ENCODE results near the gene SNRPA1. TPM values are rescaled to one million over a fixed set of nuclear protein-coding genes. Genes with fewer than 3 reads are reported as not detected.

Gene SNRPA1
- total and polyA plus RNA-seq, 9 of the 15 experiments (the other 6 are each of a cell fraction or from before 2014, with no cell fraction given) = 62.7 to 245 (median 189) TPM

- TF ChIP-seq ZNF174 (CRISPR knock-in tag; IDR thresholded peaks at IDR 0.05) (no peak), HNRNPK (IDR thresholded peaks at IDR 0.05; ENCODE audit: low read depth, low read length, poor library complexity, severe bottlenecking) (no peak), SMAD2 (IDR thresholded peaks at IDR 0.05; ENCODE audit: low read depth, low read length) (no peak), KHSRP (IDR thresholded peaks at IDR 0.05) (no peak), ZNF143 (CRISPR knock-in tag; IDR thresholded peaks at IDR 0.05) (peak; percentile 91), ELF2 (CRISPR knock-in tag; IDR thresholded peaks at IDR 0.05) (peak; percentile 90), E2F3 (CRISPR knock-in tag; IDR thresholded peaks at IDR 0.05) (peak; percentile 91), CCAR2 (IDR thresholded peaks at IDR 0.05; ENCODE audit: low read depth, low read length) (no peak), TCF3 (CRISPR knock-in tag; IDR thresholded peaks at IDR 0.05) (peak; percentile 33; the same call in 1 of the 2 replicates), CHD7 (IDR thresholded peaks at IDR 0.05; ENCODE audit: low read depth, low read length) (no peak), ELK1 (CRISPR knock-in tag; IDR thresholded peaks at IDR 0.05) (no peak), CHD2 (IDR thresholded peaks at IDR 0.05; ENCODE audit: low read depth, low read length) (no peak; the same call in 1 of the 2 replicates), SREBF2 (CRISPR knock-in tag; IDR thresholded peaks at IDR 0.05) (no peak), ZNF655 (CRISPR knock-in tag; IDR thresholded peaks at IDR 0.05) (no peak), NCOA1 (IDR thresholded peaks at IDR 0.05; ENCODE audit: low read depth) (0 out of 2 replicates have a peak, but pooled peaks have one; percentile 34)
These were observed at the start of gene SNRPA1 (continued) for GRCh38 chr15:101294731-101295606.

Data from K562 (cell line).